CD8-positive, alpha-beta memory T cell (primary cell): ENCODE data around the gene RELCH. TPM values are rescaled to one million over a fixed set of nuclear protein-coding genes. Genes with fewer than 3 reads are reported as not detected.
A peak's percentile ranks its signal among the peaks of the same experiment; 100 is the strongest.

ENCODE experiments used
- CTCF ChIA-PET: fragments of 350-600 bp; sonication (Branson Sonifier 250); formaldehyde crosslinking; loops from one replicate; lab custom pipeline; 2021; ENCODE audit warnings: antibody characterized with exemption; lab: Charles Lee
- POLR2A ChIA-PET: fragments of 350-600 bp; sonication (Branson Sonifier 250); formaldehyde crosslinking; loops from one replicate; lab custom pipeline; 2021; ENCODE audit warnings: antibody characterized with exemption; lab: Charles Lee
- DNase-seq, 5 donors: peaks; one replicate each; pipeline versions ENCODE4 v3.0.0 to v3.0.0-alpha.2; 2020 to 2022; ENCODE audit warnings: mixed read lengths in 1 of 5
- H3K27ac ChIP-seq: one replicate; pipeline ENCODE4 v1.7.0; 2013; ENCODE audit warnings: low read depth, mild to moderate bottlenecking, low read length, moderate library complexity
- H3K27me3 ChIP-seq: 2 replicates; pipeline ENCODE4 v1.7.0; 2013; ENCODE audit warnings: low read length, mild to moderate bottlenecking; ENCODE audit not compliant: insufficient read depth, poor library complexity, severe bottlenecking
- H3K36me3 ChIP-seq: 2 replicates; pipeline ENCODE4 v1.7.0; 2013; ENCODE audit warnings: mild to moderate bottlenecking, low read length, moderate library complexity; ENCODE audit not compliant: insufficient read depth
- H3K4me1 ChIP-seq: 2 replicates; pipeline ENCODE4 v1.7.0; 2013; ENCODE audit warnings: mild to moderate bottlenecking, low read length, moderate library complexity; ENCODE audit not compliant: insufficient read depth
- H3K4me3 ChIP-seq: 2 replicates; pipeline ENCODE4 v1.7.0; 2013; ENCODE audit warnings: mild to moderate bottlenecking, low read length
- H3K9me3 ChIP-seq: 2 replicates; pipeline ENCODE4 v1.7.0; 2013; ENCODE audit warnings: mild to moderate bottlenecking, low read length
- H3K27ac Mint-ChIP-seq, 8 donors: one replicate each; pipeline ENCODE4 v1.8.0; 2020 to 2021; ENCODE audit warnings: mixed read lengths in 8 of 8, mild to moderate bottlenecking in 6 of 8, inconsistent platforms in 3 of 8, moderate library complexity in 3 of 8
- H3K27me3 Mint-ChIP-seq, 2 donors: one replicate each; pipeline ENCODE4 v1.8.0; 2020 to 2021; ENCODE audit warnings: mixed read lengths in 2 of 2, mild to moderate bottlenecking in 1 of 2, moderate library complexity in 1 of 2
- H3K36me3 Mint-ChIP-seq, 3 donors: one replicate each; pipeline ENCODE4 v1.8.0; 2020 to 2021; ENCODE audit warnings: mixed read lengths in 3 of 3, inconsistent platforms in 1 of 3, mild to moderate bottlenecking in 1 of 3
- H3K4me1 Mint-ChIP-seq, 3 donors: one replicate each; pipeline ENCODE4 v1.8.0; 2020 to 2021; ENCODE audit warnings: mixed read lengths in 3 of 3, inconsistent platforms in 1 of 3, mild to moderate bottlenecking in 1 of 3
- H3K4me3 Mint-ChIP-seq, 7 donors: one replicate each; pipeline ENCODE4 v1.8.0; 2020 to 2021; ENCODE audit warnings: mixed read lengths in 7 of 7, mild to moderate bottlenecking in 6 of 7, moderate library complexity in 4 of 7, inconsistent platforms in 2 of 7
- H3K9me3 Mint-ChIP-seq, 5 donors: one replicate each; pipeline ENCODE4 v1.8.0; 2020 to 2022; ENCODE audit warnings: mixed read lengths in 5 of 5, mild to moderate bottlenecking in 3 of 5, moderate library complexity in 2 of 5, inconsistent platforms in 1 of 5
- polyA plus RNA-seq: library from polyadenylated mRNA; unstranded; fragments of 300-500 nt; fragmentation: Illumina TruSeq; gene quantifications from one replicate; pipeline ENCODE4 v1.2.3, GENCODE V29; 2021
- total RNA-seq, 2 experiments: library from RNA; stranded (reverse); gene quantifications; one replicate each; pipeline ENCODE4 v1.2.3, GENCODE V29; 2021

Gene RELCH, protein sequence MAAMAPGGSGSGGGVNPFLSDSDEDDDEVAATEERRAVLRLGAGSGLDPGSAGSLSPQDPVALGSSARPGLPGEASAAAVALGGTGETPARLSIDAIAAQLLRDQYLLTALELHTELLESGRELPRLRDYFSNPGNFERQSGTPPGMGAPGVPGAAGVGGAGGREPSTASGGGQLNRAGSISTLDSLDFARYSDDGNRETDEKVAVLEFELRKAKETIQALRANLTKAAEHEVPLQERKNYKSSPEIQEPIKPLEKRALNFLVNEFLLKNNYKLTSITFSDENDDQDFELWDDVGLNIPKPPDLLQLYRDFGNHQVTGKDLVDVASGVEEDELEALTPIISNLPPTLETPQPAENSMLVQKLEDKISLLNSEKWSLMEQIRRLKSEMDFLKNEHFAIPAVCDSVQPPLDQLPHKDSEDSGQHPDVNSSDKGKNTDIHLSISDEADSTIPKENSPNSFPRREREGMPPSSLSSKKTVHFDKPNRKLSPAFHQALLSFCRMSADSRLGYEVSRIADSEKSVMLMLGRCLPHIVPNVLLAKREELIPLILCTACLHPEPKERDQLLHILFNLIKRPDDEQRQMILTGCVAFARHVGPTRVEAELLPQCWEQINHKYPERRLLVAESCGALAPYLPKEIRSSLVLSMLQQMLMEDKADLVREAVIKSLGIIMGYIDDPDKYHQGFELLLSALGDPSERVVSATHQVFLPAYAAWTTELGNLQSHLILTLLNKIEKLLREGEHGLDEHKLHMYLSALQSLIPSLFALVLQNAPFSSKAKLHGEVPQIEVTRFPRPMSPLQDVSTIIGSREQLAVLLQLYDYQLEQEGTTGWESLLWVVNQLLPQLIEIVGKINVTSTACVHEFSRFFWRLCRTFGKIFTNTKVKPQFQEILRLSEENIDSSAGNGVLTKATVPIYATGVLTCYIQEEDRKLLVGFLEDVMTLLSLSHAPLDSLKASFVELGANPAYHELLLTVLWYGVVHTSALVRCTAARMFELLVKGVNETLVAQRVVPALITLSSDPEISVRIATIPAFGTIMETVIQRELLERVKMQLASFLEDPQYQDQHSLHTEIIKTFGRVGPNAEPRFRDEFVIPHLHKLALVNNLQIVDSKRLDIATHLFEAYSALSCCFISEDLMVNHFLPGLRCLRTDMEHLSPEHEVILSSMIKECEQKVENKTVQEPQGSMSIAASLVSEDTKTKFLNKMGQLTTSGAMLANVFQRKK
- total RNA-seq: 10 to 100 TPM; 19.6 TPM
- 7.4 TPM for polyA plus RNA-seq

DNA sequence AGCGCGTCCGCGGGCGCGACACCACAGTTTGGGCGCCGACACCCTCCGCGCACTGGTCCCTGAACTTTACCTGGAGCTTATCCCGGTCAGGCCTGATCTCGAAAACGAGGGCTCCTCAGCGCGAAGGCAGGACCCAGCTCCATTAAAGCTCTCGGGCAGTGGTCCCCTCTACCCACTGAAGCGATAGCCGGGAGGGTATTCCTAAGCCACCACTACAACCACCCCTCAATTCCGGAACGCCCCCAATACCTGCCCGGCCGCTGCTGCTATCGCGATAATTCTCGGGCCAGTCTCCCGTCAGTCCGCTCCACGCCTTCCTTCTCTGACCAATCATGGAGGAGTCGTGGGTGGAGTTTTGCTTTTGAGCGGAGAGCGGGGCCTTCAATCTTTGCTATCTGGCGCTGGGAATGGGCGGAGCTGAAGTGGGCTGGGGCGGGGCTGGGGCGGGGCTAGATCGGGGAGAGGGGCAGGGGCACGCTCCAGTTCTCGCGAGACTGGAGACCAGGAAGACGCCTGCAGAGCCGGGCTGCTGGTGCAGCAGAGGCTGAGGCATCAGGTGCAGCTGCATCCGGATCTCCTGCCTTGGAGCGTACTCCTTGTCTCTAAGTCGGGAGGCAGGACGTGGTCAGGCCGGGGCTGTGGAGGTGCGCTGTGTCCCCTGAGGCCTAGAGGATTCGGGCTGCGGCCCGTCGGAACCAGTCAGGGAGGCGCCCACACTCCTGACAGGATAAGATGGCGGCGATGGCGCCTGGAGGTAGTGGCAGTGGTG, at the start of gene RELCH, which contains the start of gene PIGN:
RELCH (plus strand) TSS at position 482 of the 769 bp plus-strand sequence; CDS start at position 733, 251 bp downstream.
PIGN (minus strand) TSS at position 283 of the 769 bp plus-strand sequence. CDS start 25,703 bp downstream, outside the sequence.
- H3K27ac Mint-ChIP-seq: peak within 1 kb of the TSS; percentile 82 to 99 (median 97)
- CTCF ChIA-PET: interaction anchor here (0.7 to 3.7 kb wide), 7 partner anchors 10 to 69 kb away, joined by 3 to 26 read pairs (median 4); no protein-coding TSS in a partner anchor
- peaks cover 56% of the 10 kb centered on the region for H3K4me1 ChIP-seq

GRCh38 chr18:62138461-62139235, 48.4 kb upstream of the RELCH start:
- H3K9me3 Mint-ChIP-seq: no peaks in the 10 kb centered on the region
- no peaks in the 10 kb centered on the region for H3K27me3 ChIP-seq
- no peaks in the 10 kb centered on the region for H3K4me1 Mint-ChIP-seq
- DNase-seq: no peak
- POLR2A ChIA-PET: no interaction called here
- H3K4me1 ChIP-seq: no peaks in the 10 kb centered on the region
- CTCF ChIA-PET: no interaction called here
- no peaks in the 10 kb centered on the region for H3K27me3 Mint-ChIP-seq
- no peak overlapping the region for H3K4me3 Mint-ChIP-seq
- H3K36me3 Mint-ChIP-seq: peaks cover 0 to 48% (median 11%) of the 10 kb centered on the region in 3 donors
- peak overlapping the region in 1 of 8 donors; percentile 14 for H3K27ac Mint-ChIP-seq
- no peaks in the 10 kb centered on the region for H3K9me3 ChIP-seq
- no peak overlapping the region for H3K4me3 ChIP-seq
- no peaks in the 10 kb centered on the region for H3K36me3 ChIP-seq
- H3K27ac ChIP-seq: no peak overlapping the region

More for the DNA sequence above, at the start of gene RELCH, which contains the start of gene PIGN:
- POLR2A ChIA-PET: interaction anchor here (0.7 to 1.6 kb wide), 7 partner anchors 11 to 339 kb away, joined by 3 to 6 read pairs (median 5); no protein-coding TSS in a partner anchor
- Mint-ChIP-seq H3K4me3 (peak within 1 kb of the TSS; percentile 98 to 100 (median 100)), H3K36me3 (peaks cover 0 to 35% (median 10%) of the 10 kb centered on the region in 3 donors), H3K4me1 (peaks cover 60 to 70% (median 69%) of the 10 kb centered on the region in 3 donors), H3K27me3 (no peaks in the 10 kb centered on the region), H3K9me3 (no peaks in the 10 kb centered on the region)
- no peaks in the 10 kb centered on the region for H3K27me3 ChIP-seq
- H3K27ac ChIP-seq: peak within 1 kb of the TSS; percentile 79
- DNase-seq: peak; percentile 92 to 98 (median 96)
- no peaks in the 10 kb centered on the region for H3K36me3 ChIP-seq
- H3K9me3 ChIP-seq: no peaks in the 10 kb centered on the region
- peak within 1 kb of the TSS; percentile 98 for H3K4me3 ChIP-seq

GRCh38 chr18:62140259-62140658, 46.8 kb upstream of the RELCH start:
- Mint-ChIP-seq H3K4me1 (no peaks in the 10 kb centered on the region), H3K36me3 (peaks cover 0 to 50% (median 17%) of the 10 kb centered on the region in 3 donors), H3K4me3 (no peak overlapping the region), H3K27me3 (no peaks in the 10 kb centered on the region), H3K9me3 (no peaks in the 10 kb centered on the region), H3K27ac (peak overlapping the region in 1 of 8 donors; percentile 21)
- POLR2A ChIA-PET: no interaction called here
- no peaks in the 10 kb centered on the region for H3K27me3 ChIP-seq
- H3K4me1 ChIP-seq: no peaks in the 10 kb centered on the region
- CTCF ChIA-PET: no interaction called here
- H3K36me3 ChIP-seq: peaks cover 6% of the 10 kb centered on the region
- H3K9me3 ChIP-seq: no peaks in the 10 kb centered on the region
- no peak overlapping the region for H3K27ac ChIP-seq
- H3K4me3 ChIP-seq: no peak overlapping the region
- no peak for DNase-seq

DNA sequence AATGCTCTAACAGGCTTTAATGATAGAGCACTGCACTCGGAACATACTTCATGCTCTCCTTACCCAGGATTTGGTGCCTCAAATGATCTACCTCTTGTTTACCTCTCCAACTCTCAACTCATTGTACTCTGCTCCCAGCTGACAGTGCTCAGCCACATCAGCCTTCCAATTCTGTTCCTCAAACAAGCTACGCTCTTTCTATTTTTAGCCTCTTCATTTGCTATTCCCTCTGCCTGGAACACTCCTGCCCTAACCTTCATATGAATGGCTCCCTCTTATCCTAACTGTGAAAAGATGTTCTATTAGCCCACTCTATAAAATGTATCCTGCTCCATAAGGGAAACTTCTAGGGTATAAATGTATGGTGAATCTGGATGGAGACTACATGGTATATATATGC, 42.7 kb upstream of the RELCH start:
- Mint-ChIP-seq H3K9me3 (no peaks in the 10 kb centered on the region), H3K27me3 (no peaks in the 10 kb centered on the region), H3K4me3 (no peak overlapping the region), H3K36me3 (peaks cover 0 to 40% (median 17%) of the 10 kb centered on the region in 3 donors), H3K27ac (no peak overlapping the region), H3K4me1 (no peaks in the 10 kb centered on the region)
- H3K9me3 ChIP-seq: no peaks in the 10 kb centered on the region
- H3K27me3 ChIP-seq: no peaks in the 10 kb centered on the region
- no peaks in the 10 kb centered on the region for H3K4me1 ChIP-seq
- ChIA-PET POLR2A (interaction anchor here (0.6 kb wide), 1 partner anchor 9 kb away, joined by 7 read pairs; no protein-coding TSS in a partner anchor), CTCF (interaction anchor here (2.2 kb wide), 1 partner anchor 13 kb away, joined by 7 read pairs; no protein-coding TSS in a partner anchor)
- no peak overlapping the region for H3K27ac ChIP-seq
- H3K4me3 ChIP-seq: no peak overlapping the region
- H3K36me3 ChIP-seq: peaks cover 6% of the 10 kb centered on the region
- DNase-seq: no peak

DNA sequence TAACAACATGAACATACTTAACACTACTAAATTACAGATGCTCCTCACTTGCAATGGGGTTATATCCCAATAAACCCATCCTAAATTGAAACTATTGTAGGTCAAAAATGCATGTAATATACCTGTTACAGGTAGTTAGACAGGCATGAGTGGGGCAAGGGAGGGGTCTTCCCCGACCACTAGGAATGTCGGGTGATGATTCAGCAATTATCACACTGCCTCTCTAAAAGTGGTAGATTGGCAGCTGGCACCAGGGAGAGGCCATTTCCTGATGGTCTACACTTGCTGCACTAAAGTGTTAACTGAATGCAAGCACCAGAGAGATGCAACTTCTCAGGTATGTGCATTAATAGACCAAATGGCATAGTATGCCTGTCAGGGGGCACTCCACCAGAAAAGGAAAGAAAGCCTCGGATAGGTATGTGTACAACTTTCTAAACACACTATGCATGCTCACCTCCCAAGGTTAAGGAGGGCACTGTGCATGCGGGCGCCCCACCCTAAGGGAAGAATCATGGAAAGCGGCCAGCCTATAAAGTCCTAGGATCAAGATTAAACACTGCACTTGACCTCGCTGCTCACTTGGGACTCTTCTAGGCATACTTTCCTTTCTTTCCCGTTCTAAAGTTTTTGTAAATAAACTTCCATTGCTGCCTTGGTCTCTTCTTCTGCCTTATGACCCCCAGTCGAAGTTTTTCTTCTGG, 35.8 kb upstream of the RELCH start:
- CTCF ChIA-PET: no interaction called here
- H3K9me3 Mint-ChIP-seq: no peaks in the 10 kb centered on the region
- Histone ChIP-seq H3K27ac (no peak overlapping the region), H3K4me3 (no peak overlapping the region), H3K36me3 (no peaks in the 10 kb centered on the region), H3K9me3 (no peaks in the 10 kb centered on the region), H3K27me3 (no peaks in the 10 kb centered on the region), H3K4me1 (no peaks in the 10 kb centered on the region)
- POLR2A ChIA-PET: no interaction called here
- no peaks in the 10 kb centered on the region for H3K4me1 Mint-ChIP-seq
- no peak overlapping the region for H3K4me3 Mint-ChIP-seq
- peaks cover 0 to 38% (median 9%) of the 10 kb centered on the region in 3 donors for H3K36me3 Mint-ChIP-seq
- no peak for DNase-seq
- no peak overlapping the region for H3K27ac Mint-ChIP-seq
- H3K27me3 Mint-ChIP-seq: no peaks in the 10 kb centered on the region

DNA sequence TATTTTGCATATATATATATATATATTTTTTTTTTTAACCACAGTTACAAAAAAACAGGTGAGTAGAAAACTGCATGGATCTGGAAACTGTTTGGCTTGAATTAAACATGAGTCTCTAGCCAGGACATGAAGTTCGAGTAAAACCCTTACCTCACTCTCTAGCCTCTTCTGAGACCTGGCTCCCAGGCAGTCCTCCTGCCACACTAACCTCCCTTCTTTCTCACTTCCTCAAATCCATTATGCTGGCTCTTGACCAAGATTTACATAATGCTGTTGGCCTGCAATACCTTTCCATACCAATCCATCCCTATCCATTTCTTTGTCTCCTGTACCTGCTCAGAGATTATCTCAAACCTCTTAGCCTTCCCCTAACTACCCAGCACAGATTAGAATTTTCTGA, 34.2 kb upstream of the RELCH start:
- no peak overlapping the region for H3K27ac ChIP-seq
- Mint-ChIP-seq H3K27ac (no peak overlapping the region), H3K27me3 (no peaks in the 10 kb centered on the region), H3K4me3 (no peak overlapping the region), H3K9me3 (no peaks in the 10 kb centered on the region), H3K4me1 (no peaks in the 10 kb centered on the region), H3K36me3 (peaks cover 6 to 39% (median 13%) of the 10 kb centered on the region in 3 donors)
- H3K9me3 ChIP-seq: no peaks in the 10 kb centered on the region
- CTCF ChIA-PET: no interaction called here
- POLR2A ChIA-PET: no interaction called here
- no peak for DNase-seq
- no peak overlapping the region for H3K4me3 ChIP-seq
- H3K4me1 ChIP-seq: no peaks in the 10 kb centered on the region
- H3K36me3 ChIP-seq: no peaks in the 10 kb centered on the region
- no peaks in the 10 kb centered on the region for H3K27me3 ChIP-seq
